Eye (tissue), 1 donor: Measurements from ENCODE around the gene GRK5.

ENCODE experiments used
- DNase-seq: peaks from one replicate; pipeline ENCODE4 v3.0.0-alpha.2; 2015

GRK5 gene

GRCh38 chr10:119495021-119495505, 287.7 kb downstream of the GRK5 start:
- no peak for DNase-seq

- no peak for DNase-seq
Observed at GRCh38 chr10:119495545-119495944, 288.2 kb downstream of the GRK5 start.

- DNase-seq = no peak
Observed at GRCh38 chr10:119496273-119496672, 288.9 kb downstream of the GRK5 start.

- DNase-seq = no peak
Observed at GRCh38 chr10:119497243-119497642, 289.9 kb downstream of the GRK5 start.

- no peak for DNase-seq
Observed at GRCh38 chr10:119498889-119499676, 291.7 kb downstream of the GRK5 start.

GRCh38 chr10:119499677-119500002, 292.3 kb downstream of the GRK5 start:
- no peak for DNase-seq

GRCh38 chr10:119500123-119500795, 292.9 kb downstream of the GRK5 start:
- DNase-seq = no peak

GRCh38 chr10:119500821-119501220, 293.4 kb downstream of the GRK5 start:
- no peak for DNase-seq

GRCh38 chr10:119501690-119502089, 294.3 kb downstream of the GRK5 start:
- no peak for DNase-seq

GRCh38 chr10:119502209-119502608, 294.8 kb downstream of the GRK5 start:
- no peak for DNase-seq

- no peak for DNase-seq
Observed at GRCh38 chr10:119502618-119503155, 295.3 kb downstream of the GRK5 start.

- no peak for DNase-seq
Observed at GRCh38 chr10:119503821-119504220, 296.4 kb downstream of the GRK5 start.

GRCh38 chr10:119504651-119505050, 297.3 kb downstream of the GRK5 start:
- DNase-seq = no peak

- peak; percentile 78 for DNase-seq
Observed at GRCh38 chr10:119505131-119505551, 297.8 kb downstream of the GRK5 start.
